ENCODE measurements around the gene ANGPTL2.

The ANGPTL2 gene

GRCh38 chr9:127154003-127154389, 31.6 kb upstream of the ANGPTL2 start:
- H3K4me1 ChIP-seq (ENCODE audit: control insufficient read depth in 1 of 2, insufficient read depth in 1 of 2, low read depth in 1 of 2, low read length in 1 of 2) = no peaks in the 10 kb centered on the region
- H3K9me3 ChIP-seq = no peaks in the 10 kb centered on the region
- H3K27me3 ChIP-seq = peaks cover 30% of the 10 kb centered on the region
- no peak overlapping the region for H3K4me3 ChIP-seq (ENCODE audit: low read depth in 1 of 2, low read length in 1 of 2)
- TF ChIP-seq CTCF (IDR thresholded peaks at IDR 0.05) = no peak
- no peaks in the 10 kb centered on the region for H3K36me3 ChIP-seq
- no peak overlapping the region for H3K27ac ChIP-seq

GRCh38 chr9:127153501-127153900, 31.1 kb upstream of the ANGPTL2 start:
- H3K27ac ChIP-seq = no peak overlapping the region
- no peaks in the 10 kb centered on the region for H3K4me1 ChIP-seq (ENCODE audit: control insufficient read depth in 1 of 2, insufficient read depth in 1 of 2, low read depth in 1 of 2, low read length in 1 of 2)
- no peak overlapping the region for H3K4me3 ChIP-seq (ENCODE audit: low read depth in 1 of 2, low read length in 1 of 2)
- TF ChIP-seq CTCF (IDR thresholded peaks at IDR 0.05) = no peak
- H3K36me3 ChIP-seq = no peaks in the 10 kb centered on the region
- H3K27me3 ChIP-seq = peaks cover 30% of the 10 kb centered on the region
- H3K9me3 ChIP-seq = no peaks in the 10 kb centered on the region

- peaks cover 17% of the 10 kb centered on the region for H3K27me3 ChIP-seq
These were observed 27.3 kb upstream of the ANGPTL2 start for GRCh38 chr9:127149463-127150390.

GRCh38 chr9:127149010-127149409, 26.6 kb upstream of the ANGPTL2 start:
- H3K27ac ChIP-seq = no peak overlapping the region

More at GRCh38 chr9:127149463-127150390, 27.3 kb upstream of the ANGPTL2 start:
- H3K4me1 ChIP-seq (ENCODE audit: control insufficient read depth in 1 of 2, insufficient read depth in 1 of 2, low read depth in 1 of 2, low read length in 1 of 2) = no peaks in the 10 kb centered on the region
- H3K27ac ChIP-seq = no peak overlapping the region
- no peak overlapping the region for H3K4me3 ChIP-seq (ENCODE audit: low read depth in 1 of 2, low read length in 1 of 2)
- H3K9me3 ChIP-seq = no peaks in the 10 kb centered on the region
- no peak for TF ChIP-seq CTCF (IDR thresholded peaks at IDR 0.05)
- no peaks in the 10 kb centered on the region for H3K36me3 ChIP-seq

GRCh38 chr9:127148014-127148413, 25.6 kb upstream of the ANGPTL2 start:
- TF ChIP-seq CTCF (IDR thresholded peaks at IDR 0.05) = no peak
- Histone ChIP-seq H3K27ac (no peak overlapping the region), H3K36me3 (no peaks in the 10 kb centered on the region), H3K4me3 (ENCODE audit: low read depth in 1 of 2, low read length in 1 of 2) (no peak overlapping the region), H3K27me3 (peaks cover 14% of the 10 kb centered on the region), H3K4me1 (ENCODE audit: control insufficient read depth in 1 of 2, insufficient read depth in 1 of 2, low read depth in 1 of 2, low read length in 1 of 2) (no peaks in the 10 kb centered on the region), H3K9me3 (no peaks in the 10 kb centered on the region)

More at GRCh38 chr9:127149010-127149409, 26.6 kb upstream of the ANGPTL2 start:
- Histone ChIP-seq H3K27me3 (peaks cover 14% of the 10 kb centered on the region), H3K36me3 (no peaks in the 10 kb centered on the region), H3K4me3 (ENCODE audit: low read depth in 1 of 2, low read length in 1 of 2) (no peak overlapping the region), H3K9me3 (no peaks in the 10 kb centered on the region), H3K4me1 (ENCODE audit: control insufficient read depth in 1 of 2, insufficient read depth in 1 of 2, low read depth in 1 of 2, low read length in 1 of 2) (no peaks in the 10 kb centered on the region)
- no peak for TF ChIP-seq CTCF (IDR thresholded peaks at IDR 0.05)
